NCI-H1694 treated with DMSO at 0.1 percent for 48 hours (cell line): Measurements from ENCODE around the gene LCP2.

Experiments used
- DNase-seq: peaks from one replicate; lab custom pipeline; 2025; lab: John Stamatoyannopoulos, UW

The LCP2 gene

DNA sequence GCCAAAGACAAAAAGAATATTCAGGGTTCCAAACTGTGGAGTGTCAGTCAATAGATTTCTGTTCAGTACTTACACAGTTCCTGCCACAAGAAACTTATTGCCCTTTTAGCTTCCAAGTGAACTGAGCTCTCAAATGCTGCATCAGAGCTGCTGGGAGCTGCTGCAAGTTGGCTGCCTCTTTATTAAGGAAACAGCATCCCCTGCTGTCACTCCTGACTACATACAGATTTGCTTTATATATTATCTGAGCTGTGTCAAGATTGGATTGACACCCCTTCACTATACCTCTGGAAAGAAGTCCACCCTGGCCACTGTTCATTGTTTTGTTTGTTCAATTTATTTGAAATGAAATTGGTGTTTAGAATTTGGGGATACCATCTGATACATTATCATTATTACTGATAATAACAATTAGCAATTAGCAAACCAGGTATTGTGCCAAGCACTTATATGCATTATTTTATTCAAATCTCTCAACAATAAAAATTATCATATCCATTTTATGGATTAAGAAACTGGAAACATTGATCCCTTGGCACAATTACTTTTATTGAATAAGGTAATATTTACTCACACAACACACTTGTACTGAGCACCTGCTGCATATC lies 81.2 kb downstream of the LCP2 start:
- peak; percentile 42 for DNase-seq

DNA sequence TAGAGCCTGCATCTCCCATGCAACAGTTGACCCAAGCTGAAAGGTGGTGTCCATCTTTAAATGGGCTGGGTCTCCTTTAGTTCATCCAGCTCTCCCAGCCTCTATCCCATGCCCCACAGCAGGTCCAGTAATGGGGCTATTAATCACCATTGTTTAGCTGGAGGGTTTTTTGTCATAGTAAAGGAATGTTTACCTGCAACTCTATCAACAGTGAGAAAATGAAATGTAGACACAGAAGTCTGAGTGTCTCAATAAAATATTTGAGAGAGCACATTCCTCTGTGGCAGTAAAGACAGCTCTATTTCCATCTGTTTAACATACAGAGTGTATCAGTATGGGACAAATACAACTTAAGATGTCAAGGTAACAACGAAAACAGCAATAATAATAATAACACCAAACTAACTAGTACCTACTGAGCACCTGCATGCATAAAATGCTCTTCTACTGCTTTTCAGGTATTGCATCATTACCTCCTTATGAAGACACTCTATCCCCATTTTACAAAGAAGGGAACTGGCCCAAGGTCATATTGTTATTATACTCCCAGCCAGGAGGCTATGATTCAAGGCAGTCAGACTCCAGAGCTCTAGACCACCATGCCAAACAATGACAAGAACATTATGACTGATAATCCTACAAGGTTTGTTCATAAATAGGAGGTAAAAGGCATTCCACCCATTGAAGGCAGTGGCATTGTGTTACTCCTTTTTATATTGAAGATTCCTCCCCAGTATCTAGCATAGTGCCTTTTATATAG lies 85.8 kb downstream of the LCP2 start:
- DNase-seq: no peak

DNA sequence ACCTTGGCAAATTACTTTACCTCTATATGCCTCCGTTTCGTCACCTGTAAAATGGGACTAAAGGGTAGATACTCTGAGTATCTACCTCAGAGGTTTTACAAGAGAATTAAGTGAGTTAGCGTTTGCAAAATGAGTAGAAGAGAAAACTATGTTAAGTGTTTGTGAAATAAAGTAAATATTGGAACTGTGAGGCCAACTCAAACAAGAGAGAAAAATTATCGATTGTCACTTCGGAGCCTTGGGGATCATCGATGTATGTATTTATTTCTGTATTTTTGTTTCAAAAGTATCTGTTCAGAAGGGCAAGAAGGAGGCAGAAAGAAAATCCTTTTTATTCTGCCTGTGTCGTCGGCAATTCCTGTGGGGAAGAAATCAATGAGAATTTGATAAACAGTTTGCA lies 90.6 kb downstream of the LCP2 start:
- DNase-seq: no peak

- DNase-seq: no peak
These were observed 91.4 kb downstream of the LCP2 start for GRCh38 chr5:170206216-170206615.

DNA sequence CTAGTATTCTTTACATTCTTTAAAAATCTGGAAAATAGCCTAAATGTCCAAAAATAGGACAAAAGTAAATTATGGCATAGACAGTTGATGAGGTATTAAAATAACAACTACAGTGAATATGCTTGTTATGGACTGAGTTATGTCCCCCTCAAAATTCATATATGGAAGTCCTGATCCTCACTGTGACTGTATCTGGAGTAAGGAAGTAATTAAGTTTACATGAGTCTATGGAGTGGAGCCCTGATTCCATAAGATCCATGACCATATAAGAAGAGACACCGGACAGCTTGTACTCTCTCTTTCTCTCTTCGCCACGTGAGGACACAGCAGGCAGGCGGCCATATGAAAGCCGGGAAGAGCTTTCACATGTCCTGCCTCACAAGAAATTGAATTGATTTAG lies 93.4 kb downstream of the LCP2 start:
- DNase-seq: no peak

GRCh38 chr5:170202117-170202516 lies 95.5 kb downstream of the LCP2 start:
- DNase-seq: no peak

- no peak for DNase-seq
These were observed 96.3 kb downstream of the LCP2 start for GRCh38 chr5:170201311-170201710.

- no peak for DNase-seq
These were observed 96.7 kb downstream of the LCP2 start for GRCh38 chr5:170200876-170201275.
